DMS153 treated with DMSO at 0.1 percent for 48 hours (cell line): ENCODE measurements around the gene GH1.
"Not testable (repeated sequence)": the region's sequence is repeated elsewhere in the genome, so short reads cannot be mapped to it uniquely, and the experiment has no call there.

Experiments used
- DNase-seq: peaks from one replicate; lab custom pipeline; 2025; ENCODE audit not compliant: unreplicated experiment; lab: John Stamatoyannopoulos, UW

GH1 gene

GRCh38 chr17:63927464-63928171 lies 9.0 kb upstream of the GH1 start:
- no peak for DNase-seq

DNA sequence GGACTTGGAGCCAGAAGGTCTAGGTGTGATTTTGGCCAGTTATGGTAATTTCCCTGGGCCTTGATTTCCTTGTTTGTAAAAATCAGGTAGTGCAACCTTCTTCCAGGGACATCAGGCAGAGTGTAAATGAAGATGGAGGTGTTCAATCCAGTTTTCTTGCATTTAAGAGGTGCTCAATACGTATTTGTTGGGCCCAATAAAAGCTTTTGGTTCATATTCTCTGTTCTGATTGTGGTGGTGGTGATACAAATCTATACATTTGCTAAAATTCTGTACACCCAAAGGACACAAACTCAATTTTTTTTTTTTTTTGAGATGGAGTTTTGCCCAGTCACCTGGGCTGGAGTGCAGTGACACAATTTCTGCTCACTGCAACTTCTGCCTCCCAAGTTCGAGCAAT lies 7.5 kb upstream of the GH1 start:
- DNase-seq: no peak

DNA sequence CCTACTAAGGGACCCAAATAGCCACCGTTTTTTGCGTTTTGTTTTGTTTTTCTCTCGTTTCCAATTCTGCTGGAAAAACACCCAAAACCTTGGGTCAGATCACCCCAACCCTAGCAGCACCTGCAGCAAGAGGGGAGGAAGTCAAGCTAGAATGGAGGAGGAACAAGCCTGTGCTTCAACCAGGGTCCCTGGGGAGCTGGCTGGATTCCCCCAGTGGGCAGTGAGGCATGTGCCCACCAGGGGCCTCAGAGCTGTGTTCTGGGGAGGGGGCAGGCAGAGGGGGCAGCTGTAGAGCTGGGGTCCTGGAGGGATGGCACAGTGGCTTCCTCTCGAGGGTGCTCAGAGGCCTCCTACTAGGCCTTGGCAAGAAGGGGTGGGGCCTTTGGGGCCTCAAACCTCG lies 7.0 kb upstream of the GH1 start:
- no peak for DNase-seq

- not testable (repeated sequence) for DNase-seq
Measured at GRCh38 chr17:63922402-63922801, 3.8 kb upstream of the GH1 start.

- DNase-seq: not testable (repeated sequence)
Measured at GRCh38 chr17:63920779-63921178, 2.1 kb upstream of the GH1 start.

DNA sequence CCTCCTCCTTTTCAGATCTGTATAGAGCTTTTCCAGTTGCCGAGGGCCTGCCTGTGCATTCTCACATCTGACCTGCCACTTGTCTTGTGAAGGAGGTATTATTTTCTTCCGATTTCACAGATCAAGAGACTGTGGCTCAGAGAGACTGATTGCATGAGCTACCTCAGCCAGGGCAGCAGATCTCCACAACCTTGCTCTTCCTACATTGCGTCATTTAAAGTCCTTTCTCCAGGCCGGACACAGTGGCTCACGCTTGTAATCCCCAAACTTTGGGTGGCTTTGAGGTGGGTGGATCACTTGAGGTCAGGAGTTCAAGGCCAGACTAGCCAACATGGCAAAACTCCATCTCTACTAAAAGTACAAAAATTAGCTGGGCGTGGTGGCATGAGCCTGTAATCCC lies 1.4 kb upstream of the GH1 start:
- DNase-seq: not testable (repeated sequence)

GRCh38 chr17:63919311-63919723 lies 678 bp upstream of the GH1 start:
- peak; percentile 24 for DNase-seq

DNA sequence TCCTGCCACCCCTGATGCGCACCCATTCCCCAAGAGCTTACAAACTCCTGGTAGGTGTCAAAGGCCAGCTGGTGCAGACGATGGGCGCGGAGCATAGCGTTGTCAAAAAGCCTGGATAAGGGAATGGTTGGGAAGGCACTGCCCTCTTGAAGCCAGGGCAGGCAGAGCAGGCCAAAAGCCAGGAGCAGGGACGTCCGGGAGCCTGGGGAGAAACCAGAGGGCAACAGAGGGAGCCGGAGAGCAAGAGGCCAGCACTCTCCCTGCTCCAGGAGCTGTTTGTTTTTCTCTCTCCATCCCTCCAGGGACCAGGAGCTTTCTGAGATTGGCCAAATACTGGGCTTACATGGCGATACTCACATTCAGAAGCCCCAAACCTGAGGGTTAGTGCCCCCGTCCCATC lies 334 bp downstream of the GH1 start:
- no peak for DNase-seq

DNA sequence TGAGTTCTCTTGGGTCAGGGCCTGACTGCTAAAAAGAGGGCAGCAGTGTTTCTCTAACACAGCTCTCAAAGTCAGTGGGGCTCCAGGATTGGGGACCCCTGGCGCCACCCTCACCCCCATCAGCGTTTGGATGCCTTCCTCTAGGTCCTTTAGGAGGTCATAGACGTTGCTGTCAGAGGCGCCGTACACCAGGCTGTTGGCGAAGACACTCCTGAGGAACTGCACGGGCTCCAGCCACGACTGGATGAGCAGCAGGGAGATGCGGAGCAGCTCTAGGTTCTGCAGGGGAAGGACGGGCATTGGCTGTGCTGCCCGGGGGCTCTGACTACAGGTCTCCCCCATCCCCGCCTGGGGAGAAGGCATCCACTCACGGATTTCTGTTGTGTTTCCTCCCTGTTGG lies 993 bp downstream of the GH1 start:
- no peak for DNase-seq

DNA sequence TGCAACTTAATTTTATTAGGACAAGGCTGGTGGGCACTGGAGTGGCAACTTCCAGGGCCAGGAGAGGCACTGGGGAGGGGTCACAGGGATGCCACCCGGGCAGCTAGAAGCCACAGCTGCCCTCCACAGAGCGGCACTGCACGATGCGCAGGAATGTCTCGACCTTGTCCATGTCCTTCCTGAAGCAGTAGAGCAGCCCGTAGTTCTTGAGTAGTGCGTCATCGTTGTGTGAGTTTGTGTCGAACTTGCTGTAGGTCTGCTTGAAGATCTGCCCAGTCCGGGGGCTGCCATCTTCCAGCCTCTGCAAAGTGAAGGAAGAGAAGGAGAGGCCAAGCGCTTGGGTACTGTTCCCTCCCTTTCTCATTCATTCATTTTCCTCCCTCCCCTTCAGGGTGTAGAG lies 1.4 kb downstream of the GH1 start:
- DNase-seq: not testable (repeated sequence)

GRCh38 chr17:63916566-63917185 lies 2.0 kb downstream of the GH1 start:
- no peak for DNase-seq

DNA sequence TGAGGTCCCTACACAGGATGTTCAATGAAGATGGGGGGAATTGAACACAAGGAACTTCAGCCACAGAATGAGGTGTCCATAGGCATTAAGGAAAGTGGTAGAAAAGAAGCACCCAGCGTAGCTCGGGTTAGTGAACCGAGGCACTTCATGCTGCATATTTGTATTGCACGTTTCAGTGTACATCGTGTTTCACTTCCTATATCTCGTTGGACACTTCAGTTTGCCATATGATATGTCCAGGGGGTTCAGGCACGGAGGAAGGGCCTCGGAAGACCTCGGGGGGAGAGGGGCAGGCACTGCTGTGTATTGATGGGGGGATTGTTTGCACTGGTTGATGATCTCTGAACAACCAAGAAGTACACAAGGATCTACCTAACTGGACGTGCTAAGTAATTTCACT lies 2.9 kb downstream of the GH1 start:
- DNase-seq: not testable (repeated sequence)

DNA sequence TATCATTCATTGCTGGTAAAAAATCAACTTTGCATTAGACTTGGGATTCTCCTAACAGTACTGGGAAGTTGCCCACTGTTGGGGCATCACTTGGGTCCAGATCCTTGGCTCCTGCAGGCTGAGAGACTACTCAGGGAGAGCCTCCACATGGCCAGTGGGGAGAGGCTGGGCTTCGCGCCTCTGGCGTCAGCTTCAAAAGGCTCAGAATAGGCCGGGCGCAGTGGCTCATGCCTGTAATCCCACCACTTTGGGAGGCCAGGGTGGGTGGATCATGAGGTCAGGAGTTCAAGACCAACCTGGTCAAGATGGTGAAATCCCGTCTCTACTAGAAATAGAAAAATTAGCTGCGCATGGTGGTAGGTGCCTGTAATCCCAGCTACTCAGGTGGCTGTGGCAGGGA lies 4.2 kb downstream of the GH1 start:
- DNase-seq: no peak

DNA sequence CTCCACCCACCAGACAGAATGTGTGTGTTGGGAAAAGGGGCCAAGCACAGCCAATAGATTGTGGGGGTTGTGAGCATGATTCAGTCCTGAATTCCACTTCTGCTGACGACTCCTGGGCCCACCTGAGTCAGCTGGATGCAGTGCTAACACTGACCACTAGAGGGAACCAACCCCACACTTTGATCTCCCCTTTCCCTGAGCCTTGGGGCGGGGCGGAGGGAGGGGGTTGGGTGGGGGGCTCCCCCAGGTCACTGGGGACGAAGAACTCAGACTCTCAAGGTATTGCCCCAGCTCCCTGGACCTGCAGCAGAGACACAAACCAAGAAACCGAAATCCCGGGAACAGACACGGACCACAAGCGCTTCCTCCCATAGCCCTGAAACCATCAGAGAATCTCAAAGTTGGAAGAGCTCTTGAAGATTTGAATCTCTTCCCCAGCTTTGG lies 7.0 kb downstream of the GH1 start:
- no peak for DNase-seq

DNA sequence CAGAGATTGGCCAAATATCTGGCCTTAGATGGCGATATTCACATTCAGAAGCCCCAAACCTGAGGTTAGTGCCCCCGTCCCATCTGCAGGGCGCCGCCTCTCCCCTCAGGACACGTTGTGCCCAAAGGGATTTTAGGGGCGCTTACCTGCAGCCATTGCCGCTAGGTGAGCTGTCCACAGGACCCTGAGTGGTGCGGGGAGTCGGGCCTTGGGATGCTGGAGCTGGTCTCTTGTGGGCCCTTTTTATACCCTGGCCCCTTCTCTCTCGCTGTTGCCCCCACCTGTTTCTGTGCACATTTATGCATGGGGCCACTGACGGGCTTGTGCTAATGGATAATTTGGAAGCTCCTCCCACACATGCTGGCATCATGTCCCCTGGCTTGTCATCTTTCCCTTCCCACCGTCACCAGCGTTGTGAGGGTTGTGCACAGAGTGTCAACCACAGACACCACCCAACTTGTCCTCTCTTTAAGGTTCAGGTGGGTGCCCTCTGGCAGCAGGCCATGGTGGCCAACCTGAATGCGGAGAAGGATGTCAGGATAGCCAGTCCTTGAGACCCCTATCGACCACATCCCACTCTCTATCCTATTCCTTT lies 7.5 kb downstream of the GH1 start, which contains the start of gene CSHL1:
TSS of gene CSHL1 (minus strand) at position 218 of the 595 bp plus-strand sequence. CDS start at position 156, 62 bp downstream.
- no peak for DNase-seq

DNA sequence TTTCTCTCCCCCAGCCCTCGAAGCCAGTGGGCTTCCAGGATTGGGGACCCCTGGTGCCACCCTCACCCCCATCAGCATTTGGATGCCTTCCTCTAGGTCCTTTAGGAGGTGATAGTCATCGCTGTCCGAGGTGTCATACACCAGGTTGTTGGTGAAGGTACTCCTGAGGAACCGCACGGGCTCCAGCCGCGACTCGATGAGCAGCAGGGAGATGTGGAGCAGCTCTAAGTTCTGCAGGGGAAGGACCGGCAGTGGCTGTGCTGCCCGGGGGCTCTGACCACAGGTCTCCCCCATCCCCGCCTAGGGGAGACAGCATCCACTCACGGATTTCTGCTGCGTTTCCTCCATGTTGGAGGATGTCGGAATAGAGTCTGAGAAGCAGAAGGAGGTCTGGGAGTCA lies 8.5 kb downstream of the GH1 start:
- no peak for DNase-seq

- not testable (repeated sequence) for DNase-seq
Measured at GRCh38 chr17:63909586-63909985, 9.1 kb downstream of the GH1 start.

- DNase-seq: not testable (repeated sequence)
Measured at GRCh38 chr17:63907161-63907778, 11.4 kb downstream of the GH1 start.

GRCh38 chr17:63904796-63905195 lies 13.8 kb downstream of the GH1 start:
- DNase-seq: not testable (repeated sequence)

DNA sequence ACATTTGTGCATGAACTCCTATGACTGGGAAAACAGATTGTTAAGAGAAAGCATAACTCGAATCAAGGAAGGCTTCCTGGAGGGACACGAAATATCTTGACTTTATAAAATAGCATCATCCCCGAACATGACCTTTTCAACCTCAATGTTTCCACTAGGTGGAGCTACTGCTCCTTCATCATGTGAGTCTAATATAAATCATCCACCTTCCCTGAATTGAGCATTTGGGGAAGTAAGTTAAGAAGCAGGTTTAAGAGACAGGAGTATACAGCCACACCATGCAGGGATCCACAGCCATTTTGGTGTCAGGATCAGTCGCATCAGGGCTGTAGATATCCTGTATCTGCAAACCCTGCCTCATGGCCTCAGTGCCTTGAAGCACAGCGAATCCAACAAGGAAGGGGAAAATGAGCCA lies 14.8 kb downstream of the GH1 start:
- DNase-seq: not testable (repeated sequence)

DNA sequence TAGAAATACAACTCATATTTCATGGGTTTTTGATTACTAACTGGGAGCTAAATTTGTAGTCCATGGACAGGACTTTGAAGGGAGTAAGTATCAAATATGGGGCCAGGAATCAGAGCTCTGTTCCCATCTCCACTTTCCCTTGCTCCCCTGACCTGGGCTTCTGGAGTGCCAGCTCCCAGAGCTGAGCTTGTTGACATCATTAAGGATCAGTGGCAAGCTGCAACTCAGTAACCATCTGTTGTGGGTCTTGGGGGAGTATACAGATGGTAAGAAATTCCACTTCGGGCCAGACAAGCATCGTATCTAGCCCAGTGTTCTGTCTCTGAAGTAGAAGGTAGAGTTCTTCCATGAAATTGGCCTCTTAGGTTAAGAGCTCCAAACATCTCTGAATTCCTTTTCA lies 16.7 kb downstream of the GH1 start:
- not testable (repeated sequence) for DNase-seq
